Chondrocyte (in vitro differentiated cells): Measurements from ENCODE around the gene CYP46A1. TPM values are rescaled to one million over a fixed set of nuclear protein-coding genes. Genes with fewer than 3 reads are reported as not detected.

Experiments
- DNase-seq: peaks from one replicate; pipeline ENCODE4 v3.0.0; 2021; ENCODE audit warnings: mixed read lengths, low spot score
- H3K27ac Mint-ChIP-seq: one replicate; pipeline ENCODE4 v1.8.0; 2021; ENCODE audit warnings: mild to moderate bottlenecking, moderate library complexity, mixed read lengths; ENCODE audit not compliant: unreplicated experiment
- H3K27me3 Mint-ChIP-seq: 2 replicates; pipeline ENCODE4 v1.8.0; 2021; ENCODE audit warnings: low read depth, mixed read lengths
- H3K36me3 Mint-ChIP-seq: 2 replicates; pipeline ENCODE4 v1.8.0; 2021; ENCODE audit warnings: low read depth, mixed read lengths
- H3K4me1 Mint-ChIP-seq: 2 replicates; pipeline ENCODE4 v1.8.0; 2021; ENCODE audit warnings: low read depth, mild to moderate bottlenecking, mixed read lengths
- H3K4me3 Mint-ChIP-seq: one replicate; pipeline ENCODE4 v1.8.0; 2021; ENCODE audit warnings: mild to moderate bottlenecking, moderate library complexity, mixed read lengths; ENCODE audit not compliant: unreplicated experiment
- H3K9me3 Mint-ChIP-seq: 2 replicates; pipeline ENCODE4 v1.8.0; 2021; ENCODE audit warnings: low read depth, mixed read lengths
- CTCF ChIP-seq: fragments of 200-600 bp; sonication (generic); IDR thresholded peaks from 2 replicates; pipeline ENCODE4 v1.5.0; 2021; ENCODE audit warnings: antibody characterized with exemption, mild to moderate bottlenecking, moderate library complexity
- total RNA-seq: library from RNA; stranded (reverse); gene quantifications from 3 replicates; pipeline ENCODE4 v1.2.1, GENCODE V29; 2021

CYP46A1 gene
- total RNA-seq, 1 donor from 2014 or later: 0.72 TPM

DNA sequence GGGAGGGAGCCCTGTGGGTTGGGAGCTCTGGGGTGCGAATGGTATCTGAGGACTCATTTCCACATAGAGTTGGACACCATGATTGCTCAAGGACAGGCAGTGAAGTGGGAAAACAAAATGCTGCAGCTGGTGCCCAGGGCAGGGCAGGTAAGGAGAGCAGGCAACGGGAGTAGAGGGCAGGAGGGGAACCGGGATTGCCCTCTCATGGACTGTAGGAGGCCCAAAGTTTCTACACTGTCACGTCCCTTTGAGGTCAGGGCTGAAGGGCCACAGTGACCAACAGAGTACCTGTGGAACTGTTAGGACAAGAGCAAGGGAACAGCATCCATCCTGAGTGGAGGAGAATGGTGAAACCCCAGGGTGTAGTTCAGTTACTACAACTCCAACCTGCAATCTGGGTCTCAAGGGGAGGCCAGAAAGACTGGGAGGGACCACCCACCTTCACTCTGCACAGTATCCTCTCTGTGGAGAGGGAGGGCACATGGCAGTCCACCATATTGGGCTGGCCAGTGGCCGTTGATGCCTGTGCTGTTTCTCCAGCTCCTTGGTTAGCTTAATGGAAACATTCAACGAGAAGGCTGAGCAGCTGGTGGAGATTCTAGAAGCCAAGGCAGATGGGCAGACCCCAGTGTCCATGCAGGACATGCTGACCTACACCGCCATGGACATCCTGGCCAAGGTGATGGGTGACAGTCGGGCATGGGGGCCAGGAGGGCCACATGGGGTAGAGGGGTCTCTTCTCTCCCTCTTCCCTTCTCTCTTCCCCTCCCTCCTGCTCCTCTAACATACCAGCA lies 22.2 kb downstream of the CYP46A1 start:
- peaks cover 11% of the 10 kb centered on the region for H3K36me3 Mint-ChIP-seq
- peaks cover 3% of the 10 kb centered on the region for H3K27me3 Mint-ChIP-seq
- no peak overlapping the region for H3K27ac Mint-ChIP-seq
- H3K4me3 Mint-ChIP-seq: no peak overlapping the region
- TF ChIP-seq CTCF: no peak
- H3K9me3 Mint-ChIP-seq: peaks cover 20% of the 10 kb centered on the region
- DNase-seq: no peak
- H3K4me1 Mint-ChIP-seq: no peaks in the 10 kb centered on the region

DNA sequence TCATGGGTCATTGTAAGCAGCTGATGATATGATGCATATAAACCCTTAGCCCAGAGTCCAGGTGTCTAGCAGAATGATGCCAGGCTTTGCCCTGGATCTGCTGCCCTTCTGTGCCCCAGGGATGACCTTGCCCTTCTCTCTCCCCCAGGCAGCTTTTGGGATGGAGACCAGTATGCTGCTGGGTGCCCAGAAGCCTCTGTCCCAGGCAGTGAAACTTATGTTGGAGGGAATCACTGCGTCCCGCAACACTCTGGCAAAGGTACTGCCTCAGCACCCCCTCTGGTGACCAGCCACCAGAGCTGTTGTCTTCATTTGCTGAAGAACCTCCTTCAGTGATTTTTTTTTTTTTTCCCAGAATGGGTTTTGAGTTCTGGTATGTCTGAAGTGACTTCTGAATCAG lies 23.3 kb downstream of the CYP46A1 start:
- DNase-seq: no peak
- Mint-ChIP-seq H3K27me3 (peaks cover 7% of the 10 kb centered on the region), H3K4me1 (no peaks in the 10 kb centered on the region), H3K9me3 (peaks cover 15% of the 10 kb centered on the region), H3K4me3 (no peak overlapping the region), H3K36me3 (peaks cover 12% of the 10 kb centered on the region), H3K27ac (no peak overlapping the region)
- TF ChIP-seq CTCF: no peak

DNA sequence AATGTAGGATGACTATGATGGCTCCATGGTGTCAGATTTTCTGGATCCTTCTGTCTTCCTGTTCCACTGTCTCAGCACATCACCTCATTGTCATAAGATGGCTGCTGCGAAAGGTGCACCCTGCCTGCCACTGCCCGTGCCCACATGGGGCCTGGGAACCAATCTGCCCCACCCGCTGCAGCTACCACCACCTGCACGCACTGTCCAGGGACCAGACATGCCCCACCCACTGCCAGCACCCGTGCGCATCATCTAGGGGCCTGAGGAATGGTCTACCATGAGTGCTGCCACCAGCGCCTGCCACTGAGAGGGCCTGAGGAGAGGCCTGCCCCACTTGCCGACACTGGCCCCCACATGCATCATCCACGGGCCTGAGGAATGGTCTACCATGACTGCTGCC lies 23.8 kb downstream of the CYP46A1 start:
- no peak overlapping the region for H3K4me3 Mint-ChIP-seq
- peaks cover 14% of the 10 kb centered on the region for H3K36me3 Mint-ChIP-seq
- peaks cover 7% of the 10 kb centered on the region for H3K27me3 Mint-ChIP-seq
- peaks cover 14% of the 10 kb centered on the region for H3K9me3 Mint-ChIP-seq
- no peak for DNase-seq
- no peaks in the 10 kb centered on the region for H3K4me1 Mint-ChIP-seq
- H3K27ac Mint-ChIP-seq: no peak overlapping the region
- no peak for TF ChIP-seq CTCF

DNA sequence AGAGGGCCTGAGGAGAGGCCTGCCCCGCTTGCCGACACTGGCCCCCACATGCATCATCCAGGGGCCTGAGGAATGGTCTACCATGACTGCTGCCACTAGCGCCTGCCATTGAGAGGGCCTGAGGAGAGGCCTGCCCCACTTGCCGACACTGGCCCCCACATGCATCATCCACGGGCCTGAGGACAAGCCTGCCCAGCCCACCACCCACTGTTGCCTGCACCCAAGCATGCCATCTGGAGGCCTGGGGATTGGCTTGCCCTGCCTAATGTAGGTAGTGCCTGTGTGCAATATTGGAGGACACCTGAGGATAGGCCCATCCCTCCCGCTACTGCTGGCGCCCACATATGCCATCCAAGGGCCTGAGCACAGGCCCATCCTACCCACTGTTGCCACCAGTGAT lies 24.4 kb downstream of the CYP46A1 start:
- no peaks in the 10 kb centered on the region for H3K4me1 Mint-ChIP-seq
- no peak for DNase-seq

DNA sequence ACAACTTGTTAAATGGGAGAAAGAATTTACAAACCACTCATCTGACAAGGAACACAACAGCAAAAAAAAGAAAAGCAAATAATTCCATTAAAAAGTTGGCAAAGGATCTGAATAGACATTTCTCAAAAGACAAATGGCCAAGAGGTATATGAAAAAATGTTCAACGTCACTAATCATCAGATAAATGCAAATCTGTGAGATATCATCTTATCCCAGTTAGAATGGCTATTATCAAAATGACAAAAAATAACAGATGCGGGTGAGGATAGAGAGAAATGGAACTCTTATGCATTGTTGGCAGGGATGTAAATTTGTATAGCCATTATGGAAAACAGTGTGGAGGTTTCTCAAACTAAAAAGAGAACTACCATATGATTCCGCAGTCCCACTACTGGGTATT lies 29.9 kb downstream of the CYP46A1 start:
- H3K36me3 Mint-ChIP-seq: peaks cover 9% of the 10 kb centered on the region
- no peak overlapping the region for H3K27ac Mint-ChIP-seq
- no peak for TF ChIP-seq CTCF

More for the DNA sequence above, 24.4 kb downstream of the CYP46A1 start:
- Mint-ChIP-seq H3K9me3 (peaks cover 9% of the 10 kb centered on the region), H3K4me3 (no peak overlapping the region), H3K36me3 (peaks cover 10% of the 10 kb centered on the region), H3K27me3 (peaks cover 7% of the 10 kb centered on the region), H3K27ac (no peak overlapping the region)
- no peak for TF ChIP-seq CTCF

More for the DNA sequence above, 29.9 kb downstream of the CYP46A1 start:
- no peak for DNase-seq
- no peak overlapping the region for H3K4me3 Mint-ChIP-seq
- H3K27me3 Mint-ChIP-seq: peaks cover 7% of the 10 kb centered on the region
- peaks cover 4% of the 10 kb centered on the region for H3K9me3 Mint-ChIP-seq
- no peaks in the 10 kb centered on the region for H3K4me1 Mint-ChIP-seq
